Neural progenitor cell (in vitro differentiated cells): ENCODE data around the gene EFCAB11.

Source experiments
- CTCF ChIP-seq: fragments of 200-600 bp; sonication (generic); IDR thresholded peaks from 2 replicates; pipeline ENCODE4 v1.5.1; 2017; ENCODE audit warnings: antibody characterized with exemption, mild to moderate bottlenecking
- EZH2 ChIP-seq: fragments of 200-600 bp; sonication (generic); IDR thresholded peaks from 2 replicates; pipeline ENCODE4 v1.6.1; 2017; ENCODE audit warnings: antibody characterized with exemption, mild to moderate bottlenecking, moderate library complexity

- TF ChIP-seq CTCF (peak; percentile 98), EZH2 (no peak)
These were observed 39.2 kb downstream of the EFCAB11 start for GRCh38 chr14:89915114-89915878.
